DOHH2 (cell line): Measurements from ENCODE around the gene R3HDM2.

Source experiments
- H3F3A ChIP-seq: fragments of 200-600 bp; sonication (generic), shearing (Covaris generic); 2 replicates; pipeline ENCODE4 v1.6.0; 2016; ENCODE audit warnings: antibody characterized with exemption, mild to moderate bottlenecking; ENCODE audit not compliant: control insufficient read depth, insufficient read depth
- H3K27ac ChIP-seq: fragments of 200-600 bp; sonication (generic); 2 replicates; pipeline ENCODE4 v1.5.1; 2014; ENCODE audit warnings: low read depth, mild to moderate bottlenecking, low read length, moderate library complexity
- H3K27me3 ChIP-seq: fragments of 200-600 bp; sonication (generic); 2 replicates; pipeline ENCODE4 v1.6.1; 2014; ENCODE audit warnings: mild to moderate bottlenecking, low read length, mixed read lengths; ENCODE audit not compliant: control insufficient read depth
- H3K36me3 ChIP-seq: fragments of 200-600 bp; sonication (generic); 2 replicates; pipeline ENCODE4 v1.6.1; 2014; ENCODE audit warnings: mild to moderate bottlenecking, low read length, moderate library complexity, mixed read lengths; ENCODE audit not compliant: control insufficient read depth
- H3K4me1 ChIP-seq: fragments of 200-600 bp; sonication (generic); 2 replicates; pipeline ENCODE4 v1.6.1; 2014; ENCODE audit warnings: mild to moderate bottlenecking, low read length, mixed read lengths; ENCODE audit not compliant: control insufficient read depth
- H3K4me2 ChIP-seq: fragments of 200-600 bp; sonication (generic); 2 replicates; pipeline ENCODE4 v1.6.0; 2014; ENCODE audit warnings: mild to moderate bottlenecking, low read length, moderate library complexity
- H3K4me3 ChIP-seq: fragments of 200-600 bp; sonication (generic); 2 replicates; pipeline ENCODE4 v1.5.1; 2014; ENCODE audit warnings: mild to moderate bottlenecking, low read length, mixed read lengths
- H3K79me2 ChIP-seq: fragments of 200-600 bp; sonication (generic); 2 replicates; pipeline ENCODE4 v1.6.1; 2014; ENCODE audit warnings: mild to moderate bottlenecking, low read length, mixed read lengths; ENCODE audit not compliant: control insufficient read depth
- H3K9me2 ChIP-seq: fragments of 200-600 bp; sonication (generic); replicated peaks from 2 replicates; pipeline ENCODE4 v1.6.1; 2014; ENCODE audit warnings: mild to moderate bottlenecking, low read length, mixed read lengths; ENCODE audit not compliant: control insufficient read depth
- H3K9me3 ChIP-seq: fragments of 200-600 bp; sonication (generic); 2 replicates; pipeline ENCODE4 v1.6.1; 2014; ENCODE audit warnings: antibody characterized with exemption, low read length, mixed read lengths; ENCODE audit not compliant: control insufficient read depth, insufficient read depth
- H4K20me1 ChIP-seq: fragments of 200-600 bp; sonication (generic); 2 replicates; pipeline ENCODE4 v1.6.0; 2014; ENCODE audit warnings: low read depth, mild to moderate bottlenecking, antibody characterized with exemption, low read length, moderate library complexity; ENCODE audit not compliant: control insufficient read depth, insufficient read depth
- CTCF ChIP-seq: fragments of 200-600 bp; sonication (generic); IDR thresholded peaks from one replicate; pipeline ENCODE4 v1.5.1; 2014; ENCODE audit warnings: antibody characterized with exemption, mild to moderate bottlenecking, low read depth, low read length; ENCODE audit not compliant: poor library complexity, severe bottlenecking
- EZH2phosphoT487 ChIP-seq: fragments of 200-600 bp; sonication (generic); IDR thresholded peaks from 2 replicates; pipeline ENCODE4 v1.6.1; 2017; ENCODE audit warnings: borderline replicate concordance, mild to moderate bottlenecking, antibody characterized with exemption, low read length, moderate library complexity, mixed read lengths

The R3HDM2 gene

GRCh38 chr12:57470970-57471656 lies 40.3 kb upstream of the R3HDM2 start:
- H4K20me1 ChIP-seq = no peaks in the 10 kb centered on the region
- no peaks in the 10 kb centered on the region for H3K9me3 ChIP-seq
- H3K79me2 ChIP-seq = peaks cover 5% of the 10 kb centered on the region
- no peak overlapping the region for H3K4me3 ChIP-seq
- peaks cover 19% of the 10 kb centered on the region for H3K4me1 ChIP-seq
- no peak for TF ChIP-seq EZH2phosphoT487
- H3K27ac ChIP-seq = no peak overlapping the region
- no peak overlapping the region for H3K4me2 ChIP-seq
- H3F3A ChIP-seq = 0 out of 2 replicates have a peak, but pooled peaks cover 3% of the 10 kb centered on the region
- peaks cover 47% of the 10 kb centered on the region; the same call in 1 of the 2 replicates for H3K36me3 ChIP-seq
- H3K27me3 ChIP-seq = no peaks in the 10 kb centered on the region
- no peaks in the 10 kb centered on the region for H3K9me2 ChIP-seq

- Histone ChIP-seq H3K27me3 (no peaks in the 10 kb centered on the region), H4K20me1 (no peaks in the 10 kb centered on the region), H3K79me2 (no peaks in the 10 kb centered on the region), H3K4me1 (peaks cover 16% of the 10 kb centered on the region), H3F3A (0 out of 2 replicates have a peak, but pooled peaks cover 3% of the 10 kb centered on the region), H3K4me2 (no peak overlapping the region), H3K36me3 (peaks cover 47% of the 10 kb centered on the region; the same call in 1 of the 2 replicates), H3K4me3 (no peak overlapping the region), H3K9me2 (no peaks in the 10 kb centered on the region), H3K27ac (no peak overlapping the region), H3K9me3 (no peaks in the 10 kb centered on the region)
- TF ChIP-seq CTCF (no peak), EZH2phosphoT487 (no peak)
Observed at GRCh38 chr12:57470286-57470969, 39.6 kb upstream of the R3HDM2 start.

GRCh38 chr12:57469296-57470164 lies 38.7 kb upstream of the R3HDM2 start:
- Histone ChIP-seq H3K36me3 (peaks cover 39% of the 10 kb centered on the region; the same call in 1 of the 2 replicates), H3F3A (0 out of 2 replicates have a peak, but pooled peaks cover 3% of the 10 kb centered on the region), H3K79me2 (no peaks in the 10 kb centered on the region), H3K4me1 (peaks cover 16% of the 10 kb centered on the region), H3K27ac (no peak overlapping the region), H3K4me2 (no peak overlapping the region), H3K27me3 (no peaks in the 10 kb centered on the region), H3K9me3 (no peaks in the 10 kb centered on the region), H3K9me2 (no peaks in the 10 kb centered on the region), H3K4me3 (no peak overlapping the region), H4K20me1 (no peaks in the 10 kb centered on the region)
- TF ChIP-seq EZH2phosphoT487 (no peak), CTCF (no peak)
